A549 treated with RU486 at 1 μM for 4 hours (cell line): ENCODE measurements around the gene UHRF2. TPM values are rescaled to one million over a fixed set of nuclear protein-coding genes. Genes with fewer than 3 reads are reported as not detected.

Source experiments
- total RNA-seq: library from RNA; stranded (reverse); fragments of 200-300 nt; extraction: Qiagen RNA extraction; gene quantifications from 5 replicates; pipeline ENCODE4 v1.2.3, GENCODE V29; 2022; ENCODE audit warnings: low read depth

UHRF2 gene
- total RNA-seq = 19.6 to 31.7 TPM (median 30.4 TPM) in 5 replicates

GRCh38 chr9:6412487-6413364 is at the start of gene UHRF2:
TSS of gene UHRF2 (plus strand) at chr9:6413199. CDS start at chr9:6413491, 292 bp downstream.

Other genes with a start within 250 kb of the UHRF2 start
- gene IL33, start 197.4 kb upstream of the UHRF2 start, total RNA-seq = 0.27 to 1.0 TPM (median 0.56 TPM) in 5 replicates
- not detected in 5 replicates for gene TPD52L3, start 84.8 kb upstream of the UHRF2 start, total RNA-seq
- 12.1 to 13.3 TPM (median 12.9 TPM) in 5 replicates for gene GLDC, start 232.5 kb downstream of the UHRF2 start, total RNA-seq